ENCODE measurements around the gene TSPAN5. TPM values are rescaled to one million over a fixed set of nuclear protein-coding genes. Genes with fewer than 3 reads are reported as not detected.

Gene TSPAN5
- total and polyA plus RNA-seq, 9 of the 15 experiments (the other 6 are each of a cell fraction or from before 2014, with no cell fraction given), result 0.58 to 6.6 (median 0.73) TPM

GRCh38 chr4:98517218-98518021, 141.0 kb downstream of the TSPAN5 start (continued):
- TF ChIP-seq HDAC3 (IDR thresholded peaks at IDR 0.05; ENCODE audit: borderline replicate concordance, partially characterized antibody), result no peak
- no peak for TF ChIP-seq MYBL2 (IDR thresholded peaks at IDR 0.05; ENCODE audit: low read depth)
- no peak for TF ChIP-seq MYBL2 (CRISPR knock-in tag; IDR thresholded peaks at IDR 0.05; ENCODE audit: borderline replicate concordance)
- no peak for TF ChIP-seq MCM5 (IDR thresholded peaks at IDR 0.05; ENCODE audit: low read depth)
- TF ChIP-seq KAT7 (CRISPR knock-in tag; IDR thresholded peaks at IDR 0.05; ENCODE audit: borderline replicate concordance), result no peak
- no peak for TF ChIP-seq RHOXF2B (CRISPR knock-in tag; conservative IDR thresholded peaks at IDR 0.05)
- peak; percentile 37; the same call in 1 of the 2 replicates for TF ChIP-seq SOX6 (IDR thresholded peaks at IDR 0.05)
- no peak for TF ChIP-seq JUND (IDR thresholded peaks at IDR 0.05; ENCODE audit: borderline replicate concordance, low read depth, low read length)
- 0 out of 3 replicates have a peak, but pooled peaks have one; percentile 33 for TF ChIP-seq JUND (tag; IDR thresholded peaks at IDR 0.05; ENCODE audit: borderline replicate concordance, low read depth, low read length)
- no peak for TF ChIP-seq ELF2 (CRISPR knock-in tag; IDR thresholded peaks at IDR 0.05)
- TF ChIP-seq SMAD2 (IDR thresholded peaks at IDR 0.05; ENCODE audit: low read depth, low read length), result no peak
- TF ChIP-seq XRCC3 (IDR thresholded peaks at IDR 0.05), result no peak
- no peak for TF ChIP-seq ZNF589 (CRISPR knock-in tag; IDR thresholded peaks at IDR 0.05; ENCODE audit: low read depth)
- TF ChIP-seq, protein P1, sequence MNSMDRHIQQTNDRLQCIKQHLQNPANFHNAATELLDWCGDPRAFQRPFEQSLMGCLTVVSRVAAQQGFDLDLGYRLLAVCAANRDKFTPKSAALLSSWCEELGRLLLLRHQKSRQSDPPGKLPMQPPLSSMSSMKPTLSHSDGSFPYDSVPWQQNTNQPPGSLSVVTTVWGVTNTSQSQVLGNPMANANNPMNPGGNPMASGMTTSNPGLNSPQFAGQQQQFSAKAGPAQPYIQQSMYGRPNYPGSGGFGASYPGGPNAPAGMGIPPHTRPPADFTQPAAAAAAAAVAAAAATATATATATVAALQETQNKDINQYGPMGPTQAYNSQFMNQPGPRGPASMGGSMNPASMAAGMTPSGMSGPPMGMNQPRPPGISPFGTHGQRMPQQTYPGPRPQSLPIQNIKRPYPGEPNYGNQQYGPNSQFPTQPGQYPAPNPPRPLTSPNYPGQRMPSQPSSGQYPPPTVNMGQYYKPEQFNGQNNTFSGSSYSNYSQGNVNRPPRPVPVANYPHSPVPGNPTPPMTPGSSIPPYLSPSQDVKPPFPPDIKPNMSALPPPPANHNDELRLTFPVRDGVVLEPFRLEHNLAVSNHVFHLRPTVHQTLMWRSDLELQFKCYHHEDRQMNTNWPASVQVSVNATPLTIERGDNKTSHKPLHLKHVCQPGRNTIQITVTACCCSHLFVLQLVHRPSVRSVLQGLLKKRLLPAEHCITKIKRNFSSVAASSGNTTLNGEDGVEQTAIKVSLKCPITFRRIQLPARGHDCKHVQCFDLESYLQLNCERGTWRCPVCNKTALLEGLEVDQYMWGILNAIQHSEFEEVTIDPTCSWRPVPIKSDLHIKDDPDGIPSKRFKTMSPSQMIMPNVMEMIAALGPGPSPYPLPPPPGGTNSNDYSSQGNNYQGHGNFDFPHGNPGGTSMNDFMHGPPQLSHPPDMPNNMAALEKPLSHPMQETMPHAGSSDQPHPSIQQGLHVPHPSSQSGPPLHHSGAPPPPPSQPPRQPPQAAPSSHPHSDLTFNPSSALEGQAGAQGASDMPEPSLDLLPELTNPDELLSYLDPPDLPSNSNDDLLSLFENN (IDR thresholded peaks at IDR 0.05; ENCODE audit: low read depth in 2 of 2, low read length in 2 of 2), result no peak
- peak; percentile 62 for TF ChIP-seq TCF3 (CRISPR knock-in tag; IDR thresholded peaks at IDR 0.05)
- no peak for TF ChIP-seq MYNN (IDR thresholded peaks at IDR 0.05)
- TF ChIP-seq MYNN (CRISPR knock-in tag; IDR thresholded peaks at IDR 0.05), result no peak
- TF ChIP-seq NCOA6 (IDR thresholded peaks at IDR 0.05), result no peak
- TF ChIP-seq CREM (IDR thresholded peaks at IDR 0.05; ENCODE audit: low read depth), result no peak
- peak; percentile 61; the same call in 1 of the 2 replicates for TF ChIP-seq CBFA2T3 (IDR thresholded peaks at IDR 0.05)
- no peak for TF ChIP-seq MCM7 (IDR thresholded peaks at IDR 0.05)
- peak; percentile 43 for TF ChIP-seq CBFA2T2 (conservative IDR thresholded peaks at IDR 0.05)
- TF ChIP-seq KDM1A (IDR thresholded peaks at IDR 0.05), result peak in 1 of 2 experiments; percentile 53; a peak in 2 of 4 replicates
- no peak for TF ChIP-seq BDP1 (IDR thresholded peaks at IDR 0.05; ENCODE audit: insufficient read depth, insufficient read length)
- TF ChIP-seq, protein P2, sequence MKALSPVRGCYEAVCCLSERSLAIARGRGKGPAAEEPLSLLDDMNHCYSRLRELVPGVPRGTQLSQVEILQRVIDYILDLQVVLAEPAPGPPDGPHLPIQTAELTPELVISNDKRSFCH (CRISPR knock-in tag; IDR thresholded peaks at IDR 0.05), result no peak
- TF ChIP-seq, protein P2 (tag; IDR thresholded peaks at IDR 0.05), result 0 out of 2 replicates have a peak, but pooled peaks have one; percentile 40
- no peak for TF ChIP-seq MEIS2 (IDR thresholded peaks at IDR 0.05; ENCODE audit: partially characterized antibody)
- TF ChIP-seq SIN3B (IDR thresholded peaks at IDR 0.05; ENCODE audit: low read depth), result no peak
- TF ChIP-seq TAL1 (IDR thresholded peaks at IDR 0.05), result peak; percentile 51; the same call in 1 of the 2 replicates

Measured in K562 (cell line).